GM12878 (cell line): ENCODE results near the gene FAM171A1.

Source experiments
- BRCA1 ChIP-seq: IDR thresholded peaks from 2 replicates; pipeline ENCODE4 v1.6.1; 2011; ENCODE audit warnings: low read depth, low read length, improper control_type of control experiment
- CBX5 ChIP-seq: sonication (generic); IDR thresholded peaks from 2 replicates; pipeline ENCODE4 v1.6.1; 2016; ENCODE audit warnings: low read depth, moderate library complexity, mild to moderate bottlenecking, inconsistent platforms
- EZH2 ChIP-seq: IDR thresholded peaks from 2 replicates; pipeline ENCODE4 v1.6.1; 2012; ENCODE audit warnings: low read depth, mild to moderate bottlenecking, control low read depth, inconsistent platforms, low read length, borderline replicate concordance; ENCODE audit not compliant: control insufficient read depth
- POU2F2 ChIP-seq: IDR thresholded peaks from 3 replicates; pipeline ENCODE4 v1.6.1; 2011; ENCODE audit warnings: low read depth, mild to moderate bottlenecking, low read length, borderline replicate concordance
- TCF7 ChIP-seq: IDR thresholded peaks from 2 replicates; pipeline ENCODE4 v1.6.1; 2014; ENCODE audit warnings: antibody characterized with exemption, borderline replicate concordance
- TF ChIP-seq, protein P1 (sequence below): IDR thresholded peaks from 2 replicates; pipeline ENCODE4 v1.6.1; 2012; ENCODE audit warnings: mild to moderate bottlenecking, low read depth, low read length

GRCh38 chr10:15228426-15228825 is 142.7 kb downstream of the FAM171A1 start:
- TF ChIP-seq BRCA1 (no peak), CBX5 (no peak), EZH2 (no peak), TCF7 (no peak), POU2F2 (no peak)
- TF ChIP-seq, protein P1, sequence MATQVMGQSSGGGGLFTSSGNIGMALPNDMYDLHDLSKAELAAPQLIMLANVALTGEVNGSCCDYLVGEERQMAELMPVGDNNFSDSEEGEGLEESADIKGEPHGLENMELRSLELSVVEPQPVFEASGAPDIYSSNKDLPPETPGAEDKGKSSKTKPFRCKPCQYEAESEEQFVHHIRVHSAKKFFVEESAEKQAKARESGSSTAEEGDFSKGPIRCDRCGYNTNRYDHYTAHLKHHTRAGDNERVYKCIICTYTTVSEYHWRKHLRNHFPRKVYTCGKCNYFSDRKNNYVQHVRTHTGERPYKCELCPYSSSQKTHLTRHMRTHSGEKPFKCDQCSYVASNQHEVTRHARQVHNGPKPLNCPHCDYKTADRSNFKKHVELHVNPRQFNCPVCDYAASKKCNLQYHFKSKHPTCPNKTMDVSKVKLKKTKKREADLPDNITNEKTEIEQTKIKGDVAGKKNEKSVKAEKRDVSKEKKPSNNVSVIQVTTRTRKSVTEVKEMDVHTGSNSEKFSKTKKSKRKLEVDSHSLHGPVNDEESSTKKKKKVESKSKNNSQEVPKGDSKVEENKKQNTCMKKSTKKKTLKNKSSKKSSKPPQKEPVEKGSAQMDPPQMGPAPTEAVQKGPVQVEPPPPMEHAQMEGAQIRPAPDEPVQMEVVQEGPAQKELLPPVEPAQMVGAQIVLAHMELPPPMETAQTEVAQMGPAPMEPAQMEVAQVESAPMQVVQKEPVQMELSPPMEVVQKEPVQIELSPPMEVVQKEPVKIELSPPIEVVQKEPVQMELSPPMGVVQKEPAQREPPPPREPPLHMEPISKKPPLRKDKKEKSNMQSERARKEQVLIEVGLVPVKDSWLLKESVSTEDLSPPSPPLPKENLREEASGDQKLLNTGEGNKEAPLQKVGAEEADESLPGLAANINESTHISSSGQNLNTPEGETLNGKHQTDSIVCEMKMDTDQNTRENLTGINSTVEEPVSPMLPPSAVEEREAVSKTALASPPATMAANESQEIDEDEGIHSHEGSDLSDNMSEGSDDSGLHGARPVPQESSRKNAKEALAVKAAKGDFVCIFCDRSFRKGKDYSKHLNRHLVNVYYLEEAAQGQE, result no peak
